Stimulated activated CD4-positive, alpha-beta T cell treated with anti-CD3 and anti-CD28 coated beads, TNF-alpha, amount 100 ng/mL, for 1 hour (primary cell): Measurements from ENCODE around the gene IFT122.

ENCODE experiments used
- DNase-seq, 3 donors: peaks; one replicate each; pipeline ENCODE4 v3.0.0-alpha.2; 2020; ENCODE audit warnings: low read depth in 3 of 3, low spot score in 1 of 3

IFT122 gene

DNA sequence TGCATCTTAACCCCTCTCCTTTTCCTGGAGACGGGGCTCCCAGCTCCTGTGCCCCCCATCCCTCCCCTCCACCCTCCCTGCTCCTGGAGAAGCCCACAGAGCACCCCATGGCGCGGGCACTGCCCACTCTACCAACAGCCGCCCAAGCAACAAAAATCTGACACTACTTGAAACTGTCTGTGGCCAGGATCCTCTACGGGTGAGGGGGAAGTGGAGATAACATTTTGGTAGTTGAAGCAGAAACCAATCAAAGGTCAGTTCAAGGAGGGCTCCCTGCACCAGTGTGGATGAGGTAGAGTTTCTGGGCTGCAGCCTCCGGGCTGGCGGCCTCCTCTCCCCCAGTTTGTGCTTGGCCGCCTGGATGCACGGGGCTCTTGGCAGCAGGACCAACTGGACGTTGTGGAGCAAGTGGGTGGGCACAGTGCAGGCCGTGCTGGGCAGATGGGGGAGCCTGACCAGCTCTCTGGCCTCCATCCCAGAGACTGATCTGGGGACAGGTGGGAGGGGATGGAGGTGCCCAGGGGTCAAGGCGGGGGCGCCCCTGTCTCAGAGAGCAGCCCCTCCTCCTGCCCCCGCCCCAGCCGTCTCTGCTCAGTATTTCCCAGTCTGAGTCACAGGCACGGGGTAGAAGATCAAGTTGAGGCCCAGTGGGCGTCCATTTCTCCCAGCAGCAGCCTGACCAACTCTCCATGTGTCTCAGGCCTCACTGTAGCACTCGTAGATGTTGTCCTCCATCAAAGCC, 115.8 kb downstream of the IFT122 start:
- no peak for DNase-seq

- no peak for DNase-seq
Measured at GRCh38 chr3:129556358-129556695, 116.3 kb downstream of the IFT122 start.

DNA sequence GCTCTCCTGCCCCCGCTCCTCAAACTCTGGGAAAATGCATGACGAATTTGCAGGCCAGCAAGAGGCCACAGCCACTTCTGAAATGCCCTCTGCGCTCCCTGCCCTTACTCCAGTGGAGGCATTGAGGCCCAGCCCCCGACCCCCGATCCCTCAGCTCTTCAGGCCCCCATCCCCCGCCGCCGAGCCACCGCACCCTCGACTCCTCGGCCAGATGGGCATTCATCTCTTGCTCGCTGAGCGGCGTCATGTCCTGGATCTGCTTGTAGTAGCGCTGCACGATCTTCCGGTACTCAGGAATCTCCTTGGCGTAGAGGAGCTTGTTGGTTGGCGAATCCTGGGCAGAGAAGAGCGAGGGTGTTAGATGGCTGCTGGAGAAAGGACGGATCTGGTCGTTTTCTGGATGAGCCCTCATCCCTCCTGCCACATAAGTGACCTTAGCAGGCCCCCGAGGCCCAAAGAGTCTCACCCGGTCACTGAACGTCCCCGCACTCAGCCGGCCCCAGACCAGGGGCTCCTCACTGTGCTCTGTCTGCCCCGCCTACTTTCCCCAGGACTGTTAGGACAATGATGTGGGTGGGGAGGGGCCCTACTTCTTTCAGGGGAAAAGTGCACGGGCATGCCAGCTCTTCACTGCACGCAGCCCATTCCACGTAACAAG, 117.0 kb downstream of the IFT122 start:
- no peak for DNase-seq

DNA sequence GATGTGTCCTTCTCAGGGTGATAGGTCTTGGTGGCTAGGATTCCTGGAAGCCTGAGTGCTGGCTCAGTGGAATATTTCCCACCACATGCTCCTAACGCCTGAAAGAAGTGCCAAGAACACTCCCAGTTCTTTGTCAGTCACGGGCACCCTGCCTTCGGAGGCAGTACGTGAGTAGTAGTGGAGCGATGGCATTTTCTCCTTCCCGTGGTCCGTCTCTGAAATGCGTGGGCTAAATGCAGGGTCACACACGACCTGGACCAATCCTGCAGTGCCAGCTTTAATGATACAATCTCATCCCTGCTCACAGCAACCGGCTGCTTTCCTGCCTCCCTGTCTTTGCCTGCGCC, 117.5 kb downstream of the IFT122 start:
- DNase-seq = no peak

- DNase-seq = no peak
Measured at GRCh38 chr3:129558081-129558771, 118.2 kb downstream of the IFT122 start.

GRCh38 chr3:129558772-129559564, 118.9 kb downstream of the IFT122 start:
- no peak for DNase-seq

DNA sequence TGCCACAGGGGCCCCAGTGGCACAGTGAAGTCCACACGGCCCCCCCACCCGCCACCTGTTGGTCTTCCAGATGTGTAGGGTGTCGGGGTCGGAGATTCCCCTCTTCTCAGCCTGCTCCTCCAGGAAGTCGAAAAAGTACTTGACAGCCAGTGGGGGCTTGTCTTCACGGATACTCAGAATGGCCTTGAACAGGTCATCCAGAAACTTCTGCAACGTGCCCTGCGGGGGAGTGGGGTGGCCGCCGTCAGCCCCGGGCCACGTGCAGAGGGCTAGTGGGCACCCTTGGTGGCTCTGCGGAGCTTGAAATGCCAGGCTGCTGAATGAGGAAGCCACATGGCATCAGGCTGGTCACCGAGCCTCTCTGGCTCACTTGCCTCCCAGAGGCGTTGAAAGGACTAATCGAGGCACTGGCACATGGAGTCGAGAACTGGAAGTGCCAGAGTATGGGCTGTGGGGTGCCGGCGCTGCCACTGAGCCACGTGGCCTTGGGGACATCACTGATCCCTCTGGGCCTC, 119.6 kb downstream of the IFT122 start:
- DNase-seq = no peak

GRCh38 chr3:129560269-129560787, 120.3 kb downstream of the IFT122 start:
- no peak for DNase-seq

DNA sequence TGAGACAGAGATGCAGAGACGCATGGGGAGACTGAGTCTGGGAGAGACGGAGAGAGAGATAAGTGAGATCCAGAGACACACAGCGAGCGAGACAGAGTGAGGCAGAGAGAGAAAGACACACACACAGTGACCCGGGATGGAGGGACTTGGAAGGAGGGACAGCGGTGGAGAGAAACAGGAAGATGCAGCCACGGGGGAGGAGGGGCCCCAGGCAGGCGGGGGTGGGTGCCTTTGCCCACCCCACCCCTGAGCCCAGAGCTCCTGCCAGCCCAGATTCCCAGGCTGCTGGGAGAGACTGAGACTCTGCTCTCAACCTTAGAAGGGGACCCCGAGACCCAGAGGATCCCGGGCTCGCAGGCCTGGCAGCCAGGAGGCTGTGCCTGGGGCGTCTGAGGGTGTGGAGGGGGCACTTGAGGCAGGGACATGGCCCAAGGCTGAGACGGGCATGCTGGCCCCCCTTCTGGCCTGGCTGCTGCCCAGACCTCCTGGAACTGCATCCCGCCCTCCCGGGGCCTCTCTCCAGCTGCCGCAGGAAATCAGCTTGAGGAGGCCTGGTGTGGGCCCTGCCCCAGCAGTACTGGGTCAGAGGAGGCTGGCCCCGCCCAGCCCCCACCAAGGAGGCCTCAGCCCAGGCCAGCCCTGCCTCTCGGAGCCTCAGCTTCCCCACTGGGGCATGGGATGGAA, 121.0 kb downstream of the IFT122 start:
- no peak for DNase-seq

GRCh38 chr3:129561619-129562248, 121.7 kb downstream of the IFT122 start:
- DNase-seq = no peak

DNA sequence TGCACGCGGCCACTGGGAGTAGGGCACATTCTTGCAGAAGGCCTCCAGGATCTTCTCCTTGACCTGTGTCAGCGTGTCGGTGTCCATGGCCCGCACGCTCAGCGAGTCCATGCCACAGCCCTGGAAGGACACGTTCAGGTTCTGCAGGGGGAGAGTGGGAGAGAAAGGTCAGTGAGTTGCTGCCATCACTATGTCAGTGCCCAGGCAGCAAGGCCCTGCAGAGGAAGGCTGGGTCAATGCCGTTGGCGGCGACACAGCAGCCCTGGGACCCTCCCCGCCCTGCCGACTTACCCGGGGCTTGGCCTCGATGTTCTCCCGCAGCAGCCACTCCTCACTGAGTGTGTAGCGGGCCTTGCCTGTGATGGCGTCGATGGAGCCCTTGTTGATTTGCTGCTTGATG, 122.8 kb downstream of the IFT122 start:
- DNase-seq = no peak

GRCh38 chr3:129563332-129563731, 123.3 kb downstream of the IFT122 start:
- no peak for DNase-seq

GRCh38 chr3:129563850-129564535, 124.0 kb downstream of the IFT122 start:
- no peak for DNase-seq

DNA sequence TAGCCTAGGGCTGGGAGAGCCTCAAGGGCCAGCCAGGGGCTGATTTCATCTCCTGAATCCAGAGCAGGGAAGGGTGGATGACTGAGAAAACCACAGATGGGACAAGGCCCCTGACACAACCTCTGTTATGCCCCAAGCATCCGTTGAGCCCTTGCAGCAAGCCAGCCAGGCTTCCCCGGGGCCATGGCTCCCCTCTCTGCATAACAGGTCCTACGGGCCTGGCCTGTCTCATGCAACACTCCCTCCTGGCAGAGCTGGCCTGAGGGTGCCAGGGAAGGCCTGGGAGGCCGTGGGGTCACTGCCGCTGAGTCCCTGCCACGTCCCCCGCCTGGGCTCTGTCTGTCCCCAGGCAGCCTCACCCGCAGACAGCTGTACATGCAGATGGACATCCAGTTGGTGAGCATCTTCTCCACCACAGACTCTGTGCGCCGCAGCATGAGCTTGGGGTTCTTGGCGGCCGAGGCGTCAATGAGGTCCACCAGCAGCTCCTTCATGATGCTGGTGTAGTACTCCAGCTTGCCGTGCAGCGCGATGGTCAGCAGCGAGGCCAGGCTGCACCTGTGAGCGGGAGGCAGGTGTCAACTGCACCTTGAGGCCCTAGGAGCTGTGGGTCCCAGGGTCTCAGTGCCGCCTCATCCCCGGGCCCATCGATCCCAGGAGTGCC, 125.1 kb downstream of the IFT122 start:
- no peak for DNase-seq

DNA sequence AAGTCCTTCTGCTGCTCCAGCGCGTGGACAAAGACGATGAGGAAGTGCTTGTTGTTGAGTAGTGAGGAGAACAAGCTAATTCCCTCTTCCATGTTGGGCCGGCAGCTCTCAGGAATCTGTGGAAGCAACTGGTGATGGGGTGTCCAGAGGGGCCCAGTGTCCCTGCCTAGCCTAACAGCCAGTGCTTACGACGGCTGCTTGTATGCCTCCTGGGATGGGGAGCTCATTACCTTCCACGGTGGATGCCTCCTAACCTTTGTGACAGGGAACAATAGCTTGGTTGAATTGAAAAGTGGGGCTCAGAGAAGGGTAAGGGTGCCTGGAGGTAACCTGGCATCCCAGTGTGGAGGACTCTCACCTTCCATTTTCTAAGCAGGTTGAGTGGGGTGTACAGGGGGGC, 125.9 kb downstream of the IFT122 start:
- DNase-seq = no peak

DNA sequence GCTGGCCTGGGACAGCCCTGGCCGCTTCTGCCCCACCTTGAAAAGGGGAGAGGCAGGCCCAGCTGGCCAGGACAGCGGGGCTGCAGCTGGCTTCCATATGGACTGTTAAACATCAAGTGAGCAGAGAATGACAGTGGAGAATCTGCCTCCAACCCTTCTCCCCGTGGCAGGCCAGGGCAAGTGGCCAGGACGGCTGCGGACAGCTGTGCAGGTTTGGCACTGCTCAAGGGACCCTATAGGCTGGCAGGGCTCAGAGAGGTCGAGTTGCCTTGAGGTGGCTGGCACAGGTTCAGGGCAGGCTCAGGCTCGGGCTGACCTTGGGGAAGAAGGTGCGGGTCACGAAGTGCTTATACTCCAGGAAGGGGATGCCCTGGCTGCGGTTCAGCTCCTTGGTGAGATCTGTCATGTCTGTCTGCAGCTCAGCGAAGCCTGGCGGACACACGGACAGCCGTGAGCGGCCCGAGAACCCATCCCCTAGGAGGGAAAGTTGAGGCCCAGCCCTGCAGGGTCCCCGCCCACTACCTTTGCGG, 127.2 kb downstream of the IFT122 start:
- DNase-seq = no peak

DNA sequence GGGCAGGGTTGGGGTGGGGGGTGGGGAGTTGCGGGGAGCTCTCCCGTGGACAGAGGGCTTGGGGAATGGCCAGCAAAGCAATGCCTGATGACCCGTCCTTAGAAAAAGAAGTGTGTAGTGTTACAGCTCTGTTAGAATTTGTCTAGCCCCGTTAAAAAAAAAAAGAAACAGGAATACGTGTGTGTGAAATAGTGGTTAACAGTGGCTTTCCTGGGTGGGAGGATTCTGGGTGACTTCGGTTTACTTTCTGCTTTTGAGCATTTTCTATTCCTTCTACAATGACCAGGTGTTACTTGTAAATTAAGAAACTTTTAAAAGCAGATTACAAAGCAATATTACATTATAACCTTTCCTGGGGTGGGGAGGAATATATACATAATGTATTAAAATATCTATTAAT, 127.9 kb downstream of the IFT122 start:
- no peak for DNase-seq

DNA sequence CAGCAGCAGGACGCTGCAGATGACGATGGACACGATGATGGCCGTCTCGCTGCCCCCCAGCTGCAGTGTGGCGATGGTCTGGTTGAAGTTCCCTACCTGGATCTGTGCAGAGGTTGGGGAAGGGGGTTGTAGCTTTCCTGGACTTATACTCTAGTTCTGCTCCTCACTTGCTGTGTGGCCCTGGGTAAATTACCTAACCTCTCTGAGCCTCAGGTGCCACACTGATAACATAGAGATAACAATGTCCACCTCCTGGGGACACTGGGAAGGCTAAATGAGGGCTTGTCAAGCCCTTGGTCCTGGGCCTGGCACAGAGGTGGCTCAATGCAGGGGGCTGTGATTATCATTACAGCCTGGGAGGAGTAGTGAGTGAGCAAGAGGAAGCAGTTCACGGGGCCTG, 129.8 kb downstream of the IFT122 start:
- no peak for DNase-seq
